ENCODE results near the gene TMCO1. TPM values are rescaled to one million over a fixed set of nuclear protein-coding genes. Genes with fewer than 3 reads are reported as not detected.

The TMCO1 gene
- 49.9 TPM for total RNA-seq

DNA sequence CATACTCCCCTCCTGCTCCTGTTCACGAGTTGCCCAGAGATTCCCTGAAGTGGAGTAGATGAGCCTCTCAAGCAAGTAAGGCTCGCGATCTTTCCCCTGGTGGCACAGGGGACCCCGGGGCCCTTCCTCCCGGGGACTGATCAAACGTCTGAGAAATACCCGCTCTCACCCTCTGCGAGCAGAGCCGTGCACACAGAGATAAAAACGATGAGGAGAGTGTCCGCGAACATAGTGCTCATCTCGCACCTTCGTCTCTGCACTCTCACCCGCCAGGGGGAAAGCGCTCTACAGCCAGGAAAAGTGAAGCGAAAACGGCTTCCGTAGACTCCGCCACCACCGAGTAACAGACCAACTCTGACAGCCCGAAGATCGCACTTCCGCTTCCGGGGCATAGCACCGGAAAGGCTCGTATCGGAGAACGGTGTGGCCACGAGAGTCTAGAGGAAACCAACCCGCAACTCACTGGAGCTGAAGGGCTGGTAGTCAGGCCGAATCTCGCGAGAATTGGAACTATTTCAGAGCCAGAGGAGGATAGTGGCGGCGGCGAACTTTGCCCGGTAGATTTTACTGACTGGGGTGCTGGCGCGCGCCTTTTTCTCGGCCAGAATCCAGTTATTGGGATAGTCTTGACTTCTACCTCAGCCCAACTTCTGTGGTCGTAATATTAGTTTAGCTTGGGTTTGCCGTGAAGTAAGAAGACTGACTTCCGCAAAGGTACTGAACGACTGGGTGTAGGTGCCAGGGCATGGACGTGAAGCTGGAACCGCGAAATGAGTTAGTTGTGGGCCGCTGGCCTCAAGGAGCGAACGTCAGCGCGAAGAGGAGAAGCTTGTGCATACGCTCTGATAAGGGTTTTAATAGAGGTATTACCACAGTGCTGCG, at the start of gene TMCO1:
Gene TMCO1 (minus strand): TSS at position 356 of the 882 bp plus-strand sequence. CDS start 117 bp downstream, at position 239.

GRCh38 chr1:165697881-165698760, 70.5 kb downstream of the TMCO1 start, which contains the start of gene ALDH9A1:
ALDH9A1 (minus strand) TSS chr1:165698562; CDS start chr1:165698558, 4 bp downstream.

Other genes starting within 250 kb of the TMCO1 start
- gene LRRC52, start 224.9 kb downstream of the TMCO1 start, total RNA-seq, result not detected
- 169 TPM for gene MGST3, start 137.6 kb downstream of the TMCO1 start, total RNA-seq
- gene ALDH9A1, start 70.3 kb downstream of the TMCO1 start, total RNA-seq, result 69.9 TPM
- 33.3 TPM for gene UCK2, start 58.7 kb upstream of the TMCO1 start, total RNA-seq

Measured in metanephros (tissue), 1 donor.